ENCODE measurements around the gene ATP2C2. TPM values are rescaled to one million over a fixed set of nuclear protein-coding genes. Genes with fewer than 3 reads are reported as not detected.
A peak's percentile ranks its signal among the peaks of the same experiment; 100 is the strongest.

ATP2C2 gene
- total RNA-seq, 6 donors from 2014 or later: 36.6 to 153 (median 61.5) TPM

DNA sequence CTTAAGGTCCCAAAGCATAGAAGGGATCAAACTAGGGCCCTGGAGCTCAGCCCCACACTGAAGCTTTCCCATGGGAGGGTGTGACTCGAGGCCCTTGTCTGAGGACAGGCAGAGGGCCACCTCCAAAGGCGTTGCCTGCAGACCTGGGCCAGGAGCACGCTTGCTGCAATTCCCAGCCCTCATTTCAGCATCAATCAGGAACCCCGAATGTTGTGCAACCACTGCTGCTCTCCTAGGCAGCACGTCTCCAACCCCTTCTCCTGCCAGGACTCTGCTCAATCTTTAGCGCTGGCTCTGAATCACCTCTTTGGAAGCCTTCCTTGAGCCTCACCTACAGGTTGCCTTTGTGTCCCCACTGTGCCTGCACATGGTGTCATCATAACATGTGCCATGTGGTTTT lies 14.0 kb upstream of the ATP2C2 start:
- Histone ChIP-seq H3K36me3 (no peaks in the 10 kb centered on the region), H3K4me3 (no peak overlapping the region), H3K27me3 (no peaks in the 10 kb centered on the region), H3K27ac (no peak overlapping the region), H3K9me3 (no peaks in the 10 kb centered on the region), H3K4me1 (peaks cover 0 to 13% (median 6%) of the 10 kb centered on the region in 4 donors)
- TF ChIP-seq POLR2A (IDR thresholded peaks at IDR 0.05): no peak
- TF ChIP-seq POLR2AphosphoS5 (IDR thresholded peaks at IDR 0.05): no peak
- TF ChIP-seq EP300 (IDR thresholded peaks at IDR 0.05): no peak
- no peak for TF ChIP-seq CTCF (IDR thresholded peaks at IDR 0.05)
- WGBS, 2 donors: 42 to 89% methylated on average over 4 to 6 of the region's 6 CpGs
- ATAC-seq (ENCODE audit: low FRiP score in 2 of 2): no peak
- peak in 1 of 2 donors; percentile 81 for DNase-seq

DNA sequence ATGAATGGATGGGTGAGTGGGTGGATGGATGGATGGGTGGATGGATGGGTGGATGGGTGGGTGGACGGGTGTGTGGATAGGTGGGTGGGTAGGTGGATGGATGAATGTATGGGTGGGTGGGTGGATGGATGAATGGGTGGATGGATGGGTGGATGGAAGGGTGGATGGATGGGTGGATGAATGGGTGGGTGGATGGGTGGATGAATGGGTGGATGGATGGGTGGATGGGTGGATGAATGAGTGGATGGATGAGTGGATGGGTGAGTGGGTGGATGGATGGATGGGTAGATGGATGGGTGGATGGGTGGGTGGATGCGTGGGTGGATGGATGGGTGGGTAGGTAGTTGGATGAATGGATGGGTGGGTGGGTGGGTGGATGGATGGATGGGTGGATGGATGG lies 13.2 kb upstream of the ATP2C2 start:
- WGBS, 2 donors: 88 to 93% methylated on average over 2 of the region's 2 CpGs
- Histone ChIP-seq H3K9me3 (no peaks in the 10 kb centered on the region), H3K36me3 (no peaks in the 10 kb centered on the region), H3K27ac (no peak overlapping the region), H3K4me3 (no peak overlapping the region), H3K4me1 (peaks cover 0 to 13% (median 6%) of the 10 kb centered on the region in 4 donors), H3K27me3 (no peaks in the 10 kb centered on the region)
- no peak for ATAC-seq (ENCODE audit: low FRiP score in 2 of 2)
- TF ChIP-seq CTCF (IDR thresholded peaks at IDR 0.05): no peak
- no peak for TF ChIP-seq EP300 (IDR thresholded peaks at IDR 0.05)
- no peak for TF ChIP-seq POLR2A (IDR thresholded peaks at IDR 0.05)
- no peak for TF ChIP-seq POLR2AphosphoS5 (IDR thresholded peaks at IDR 0.05)
- no peak for DNase-seq

GRCh38 chr16:84356176-84356575 lies 12.2 kb upstream of the ATP2C2 start:
- Histone ChIP-seq H3K27ac (no peak overlapping the region), H3K9me3 (no peaks in the 10 kb centered on the region), H3K27me3 (no peaks in the 10 kb centered on the region), H3K36me3 (no peaks in the 10 kb centered on the region), H3K4me3 (no peak overlapping the region), H3K4me1 (peaks cover 0 to 15% (median 7%) of the 10 kb centered on the region in 4 donors)
- ATAC-seq (ENCODE audit: low FRiP score in 2 of 2) (no peak), DNase-seq (no peak)
- TF ChIP-seq POLR2A (IDR thresholded peaks at IDR 0.05) (no peak), POLR2AphosphoS5 (IDR thresholded peaks at IDR 0.05) (no peak), EP300 (IDR thresholded peaks at IDR 0.05) (no peak), CTCF (IDR thresholded peaks at IDR 0.05) (no peak)
- 78 to 82% methylated on average over 9 to 10 of the region's 10 CpGs for WGBS, 2 donors

DNA sequence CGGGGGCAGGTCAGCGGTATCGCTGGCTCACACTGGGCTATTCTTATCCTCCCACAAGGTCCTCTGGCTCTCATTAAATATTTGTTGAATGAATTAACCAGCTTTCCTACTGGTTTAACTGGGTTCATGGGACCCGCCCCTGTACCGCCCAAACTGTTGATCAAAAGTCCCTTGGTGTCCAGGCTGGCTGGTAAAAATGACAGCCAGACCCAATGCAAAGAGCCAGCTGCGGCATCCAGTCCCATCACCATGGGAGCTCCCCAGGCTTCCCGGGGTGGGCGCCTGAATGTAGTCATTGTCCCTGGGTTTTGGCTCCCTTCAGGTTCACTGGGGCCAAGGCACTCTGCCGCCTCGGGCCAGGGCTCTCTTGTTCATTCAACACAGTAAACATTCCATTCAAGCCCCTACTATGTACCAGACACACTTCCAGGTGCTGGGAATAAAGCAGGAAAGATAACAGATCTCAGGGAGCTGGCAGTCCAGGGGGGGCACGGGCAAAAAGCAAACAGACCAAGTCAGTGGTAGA lies 11.7 kb upstream of the ATP2C2 start:
- DNase-seq (peak in 1 of 2 donors; percentile 61), ATAC-seq (ENCODE audit: low FRiP score in 2 of 2) (peak; percentile 34 to 69)
- Histone ChIP-seq H3K9me3 (no peaks in the 10 kb centered on the region), H3K4me1 (peaks cover 0 to 15% (median 7%) of the 10 kb centered on the region in 4 donors), H3K36me3 (no peaks in the 10 kb centered on the region), H3K27ac (no peak overlapping the region), H3K4me3 (no peak overlapping the region), H3K27me3 (no peaks in the 10 kb centered on the region)
- TF ChIP-seq POLR2AphosphoS5 (IDR thresholded peaks at IDR 0.05) (no peak), EP300 (IDR thresholded peaks at IDR 0.05) (no peak), POLR2A (IDR thresholded peaks at IDR 0.05) (no peak), CTCF (IDR thresholded peaks at IDR 0.05) (no peak)
- 55 to 70% methylated on average over 11 of the region's 11 CpGs for WGBS, 2 donors

- Histone ChIP-seq H3K27me3 (no peaks in the 10 kb centered on the region), H3K4me3 (no peak overlapping the region), H3K9me3 (no peaks in the 10 kb centered on the region), H3K27ac (no peak overlapping the region), H3K4me1 (peaks cover 0 to 15% (median 7%) of the 10 kb centered on the region in 4 donors), H3K36me3 (no peaks in the 10 kb centered on the region)
- WGBS, 2 donors: 53 to 56% methylated on average over 9 of the region's 9 CpGs
- ATAC-seq (ENCODE audit: low FRiP score in 2 of 2) (peak; percentile 23 to 52), DNase-seq (no peak)
- no peak for TF ChIP-seq POLR2AphosphoS5 (IDR thresholded peaks at IDR 0.05)
- TF ChIP-seq CTCF (IDR thresholded peaks at IDR 0.05): no peak
- no peak for TF ChIP-seq POLR2A (IDR thresholded peaks at IDR 0.05)
- TF ChIP-seq EP300 (IDR thresholded peaks at IDR 0.05): no peak
These were observed 11.1 kb upstream of the ATP2C2 start for GRCh38 chr16:84357191-84357651.
